GM19238 (cell line): ENCODE data around the gene TTC8.
A peak's percentile ranks its signal among the peaks of the same experiment; 100 is the strongest.
"Not testable (repeated sequence)": the region's sequence is repeated elsewhere in the genome, so short reads cannot be mapped to it uniquely, and the experiment has no call there.

ENCODE experiments used
- DNase-seq: peaks from one replicate; pipeline ENCODE4 v3.0.0; 2011; ENCODE audit warnings: low spot score; ENCODE audit not compliant: insufficient read length

Gene TTC8

DNA sequence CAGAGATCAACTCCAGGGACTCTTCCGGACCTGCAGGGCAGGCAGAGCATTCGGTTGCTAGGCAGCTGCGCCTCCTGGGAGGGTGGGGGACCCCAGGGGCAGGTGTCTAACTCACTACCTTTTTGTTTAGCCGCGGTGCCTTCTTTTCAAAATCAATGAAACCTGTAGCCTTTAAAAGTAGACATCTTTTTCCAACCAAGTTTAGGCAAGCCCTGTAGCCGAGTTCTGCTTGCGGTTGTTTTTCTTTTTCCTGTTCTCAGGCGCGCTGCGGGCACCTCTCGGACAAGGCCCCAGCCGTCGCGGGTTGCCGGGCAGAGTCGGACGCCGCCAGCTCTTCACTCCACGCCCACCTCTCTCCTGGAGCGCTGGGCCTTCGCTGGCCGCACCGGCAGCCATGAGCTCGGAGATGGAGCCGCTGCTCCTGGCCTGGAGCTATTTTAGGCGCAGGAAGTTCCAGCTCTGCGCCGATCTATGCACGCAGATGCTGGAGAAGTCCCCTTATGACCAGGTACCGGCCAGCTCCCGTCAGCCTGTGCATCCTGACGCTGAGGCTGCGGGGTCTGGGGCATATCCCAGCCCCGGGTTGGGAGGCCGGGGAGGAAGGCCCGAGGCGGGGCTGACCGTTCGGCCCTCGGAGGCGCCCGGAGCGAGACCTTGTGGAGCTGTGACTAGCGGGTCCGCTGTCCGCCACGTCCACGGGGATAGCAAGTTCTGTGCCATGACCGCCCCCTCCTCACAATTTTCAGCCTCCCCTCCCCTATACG is at the start of gene TTC8:
TTC8 (plus strand) TSS at position 338 of the 764 bp plus-strand sequence; CDS start at position 395, 57 bp downstream.
- peak; percentile 69 for DNase-seq

DNA sequence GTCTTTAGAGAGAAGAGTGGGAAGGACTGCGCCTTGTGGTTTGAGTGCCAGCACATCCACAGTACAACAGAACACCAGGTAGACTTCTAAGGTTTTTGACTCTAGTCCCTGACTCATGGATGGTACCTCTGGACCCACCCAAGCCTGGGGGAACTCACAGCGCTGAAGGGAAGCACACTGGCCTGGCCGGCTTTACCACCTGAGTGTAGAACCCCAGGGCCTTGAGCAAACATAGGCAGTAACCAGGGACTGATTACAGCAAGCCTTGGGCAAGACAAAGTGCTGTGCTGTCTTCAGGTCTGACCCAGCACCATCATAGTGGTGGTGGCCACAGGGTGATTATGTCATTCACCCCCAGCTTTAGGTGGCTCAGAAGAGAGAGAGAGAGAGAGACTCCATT is 48.9 kb upstream of the TTC8 start:
- no peak for DNase-seq

DNA sequence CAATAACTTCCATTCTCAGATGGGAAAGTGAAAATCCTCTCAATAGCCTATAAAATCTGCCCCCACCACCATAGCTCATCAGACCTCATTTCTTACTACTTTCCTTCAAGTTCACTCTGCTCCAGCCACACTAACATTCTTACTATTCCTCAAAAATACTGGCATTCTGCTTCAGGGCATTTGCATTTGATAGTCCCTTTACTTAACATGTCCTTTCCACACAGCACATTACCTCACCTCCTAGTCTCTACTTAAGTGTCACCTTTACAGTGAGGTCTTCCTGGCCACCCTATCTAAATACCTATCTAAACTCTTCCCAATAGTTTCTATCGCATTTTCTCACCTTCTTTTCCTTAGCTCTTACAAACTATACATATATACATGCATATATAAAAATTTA is 38.5 kb upstream of the TTC8 start:
- DNase-seq, result no peak

DNA sequence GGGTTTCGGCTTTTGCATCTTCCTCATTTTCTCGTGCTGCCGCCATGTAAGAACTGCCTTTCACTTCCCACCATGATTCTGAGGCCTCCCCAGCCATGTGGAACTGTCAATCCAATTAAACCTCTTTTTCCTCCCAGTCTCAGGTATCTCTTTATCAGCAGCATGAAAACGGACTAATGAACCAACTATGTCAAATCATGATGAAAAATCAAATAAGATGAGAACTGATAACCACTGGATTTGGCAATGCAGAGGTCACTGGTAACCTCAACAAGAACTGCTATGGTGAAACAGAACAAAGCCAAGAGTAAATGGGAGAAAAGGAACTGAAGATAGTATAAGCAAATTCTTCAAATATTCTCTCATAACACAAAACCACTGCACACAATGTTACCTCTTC is 37.7 kb upstream of the TTC8 start:
- DNase-seq, result no peak

DNA sequence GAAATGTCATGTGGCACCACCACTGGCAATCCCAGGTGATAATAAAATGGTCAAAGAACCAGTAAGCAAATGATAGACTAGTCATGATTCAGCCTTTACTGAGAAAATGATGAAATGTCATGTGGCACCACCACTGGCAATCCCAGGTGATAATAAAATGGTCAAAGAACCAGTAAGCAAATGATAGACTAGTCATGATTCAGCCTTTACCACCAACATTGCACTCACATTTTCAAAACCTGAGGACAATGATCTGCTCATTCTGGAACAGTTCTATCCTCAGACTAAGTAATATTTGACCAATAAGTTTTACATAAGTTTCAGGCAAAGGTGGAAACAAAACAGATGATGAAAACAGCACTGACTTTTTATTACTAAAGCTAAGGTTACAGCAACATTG is 34.9 kb upstream of the TTC8 start:
- DNase-seq, result not testable (repeated sequence)

DNA sequence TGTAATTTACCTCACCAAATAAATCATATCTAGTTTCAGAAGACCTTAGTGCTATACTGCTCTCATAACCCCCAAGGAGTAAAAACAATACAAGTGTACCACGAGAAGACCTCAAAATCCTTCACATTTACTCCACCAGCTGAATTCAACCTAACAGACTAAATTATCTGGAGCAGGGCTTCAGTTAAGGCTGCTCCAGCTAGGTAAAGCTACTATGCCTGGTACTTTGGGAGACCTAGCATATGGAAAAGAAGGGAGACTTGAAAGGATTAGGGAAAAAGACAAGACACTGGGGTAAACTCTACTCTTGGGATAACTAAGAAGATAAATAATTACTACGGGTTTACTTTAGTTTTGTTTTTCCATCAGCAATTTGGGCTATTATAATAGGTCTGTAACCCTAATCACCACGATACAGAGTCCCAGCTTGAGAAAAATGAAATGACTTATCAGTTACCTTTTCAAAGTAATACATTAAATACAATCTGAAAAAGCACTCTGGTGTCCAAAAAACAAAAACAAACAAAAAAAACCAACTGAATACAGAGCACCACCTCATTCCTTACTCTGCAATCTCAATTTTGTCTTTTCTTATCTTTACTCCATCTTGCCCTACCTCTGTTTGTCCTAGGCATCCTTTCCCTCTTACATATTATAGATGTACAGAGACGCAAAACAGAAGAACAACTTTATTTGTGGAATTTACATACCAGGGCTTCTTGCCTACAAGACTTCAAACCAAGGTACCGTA is 33.8 kb upstream of the TTC8 start:
- DNase-seq, result no peak

DNA sequence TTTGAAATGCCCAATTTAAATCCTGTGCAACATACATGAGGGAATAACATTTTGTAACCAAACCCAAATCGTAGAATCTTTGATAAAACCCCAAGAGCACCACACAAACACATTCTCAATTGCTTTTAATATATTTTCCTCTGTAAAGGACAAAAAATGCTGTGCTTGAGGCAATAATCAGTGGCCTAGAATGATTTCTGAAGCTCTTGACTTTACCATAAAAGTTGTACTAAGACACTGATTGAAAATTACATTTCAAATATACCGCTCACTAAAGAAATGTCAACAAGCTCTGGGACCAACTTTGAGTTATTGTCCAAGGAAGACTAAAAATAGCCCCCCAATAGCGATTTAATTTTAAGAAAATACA is 33.2 kb upstream of the TTC8 start:
- no peak for DNase-seq

DNA sequence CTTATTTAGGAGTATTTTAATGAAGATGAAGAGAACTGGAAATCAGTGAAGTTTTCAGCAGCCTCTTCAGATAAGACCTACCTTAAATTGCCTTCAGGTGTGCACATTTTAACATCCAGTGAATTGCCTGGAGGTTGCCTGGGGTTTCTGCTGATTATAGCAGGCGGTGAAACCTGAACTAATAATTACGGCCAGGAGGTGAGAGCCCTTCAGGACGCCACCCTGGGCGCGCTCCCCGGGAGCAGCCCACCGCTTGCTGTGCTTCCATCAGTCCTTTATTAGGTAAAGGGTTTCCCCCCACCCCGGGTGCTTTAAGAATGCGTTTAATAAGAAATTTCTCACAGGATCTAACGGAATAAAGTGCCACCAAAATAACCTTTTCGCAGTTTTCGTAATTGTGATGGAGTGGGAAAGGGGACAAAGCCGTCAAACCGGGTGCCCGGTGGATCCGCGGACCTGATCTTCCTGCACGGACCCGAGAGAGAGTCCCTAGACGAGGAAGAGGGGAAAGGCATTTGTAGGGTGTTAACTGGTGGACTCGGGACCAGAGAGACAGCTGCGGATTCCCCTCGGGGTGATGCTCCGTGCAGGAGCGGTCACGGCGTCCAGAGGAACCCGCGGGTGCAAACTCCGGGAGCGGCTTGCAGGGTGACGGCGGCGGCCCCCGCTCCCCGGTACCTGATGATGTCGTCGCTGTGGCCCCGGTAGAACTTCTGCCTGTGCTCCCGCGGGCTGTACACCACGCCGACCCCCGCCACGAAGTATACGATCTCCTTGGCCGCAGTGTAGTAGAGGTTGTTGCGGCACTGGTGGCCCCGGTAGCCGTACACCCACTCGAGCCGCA is 32.6 kb upstream of the TTC8 start:
- DNase-seq, result peak; percentile 2

DNA sequence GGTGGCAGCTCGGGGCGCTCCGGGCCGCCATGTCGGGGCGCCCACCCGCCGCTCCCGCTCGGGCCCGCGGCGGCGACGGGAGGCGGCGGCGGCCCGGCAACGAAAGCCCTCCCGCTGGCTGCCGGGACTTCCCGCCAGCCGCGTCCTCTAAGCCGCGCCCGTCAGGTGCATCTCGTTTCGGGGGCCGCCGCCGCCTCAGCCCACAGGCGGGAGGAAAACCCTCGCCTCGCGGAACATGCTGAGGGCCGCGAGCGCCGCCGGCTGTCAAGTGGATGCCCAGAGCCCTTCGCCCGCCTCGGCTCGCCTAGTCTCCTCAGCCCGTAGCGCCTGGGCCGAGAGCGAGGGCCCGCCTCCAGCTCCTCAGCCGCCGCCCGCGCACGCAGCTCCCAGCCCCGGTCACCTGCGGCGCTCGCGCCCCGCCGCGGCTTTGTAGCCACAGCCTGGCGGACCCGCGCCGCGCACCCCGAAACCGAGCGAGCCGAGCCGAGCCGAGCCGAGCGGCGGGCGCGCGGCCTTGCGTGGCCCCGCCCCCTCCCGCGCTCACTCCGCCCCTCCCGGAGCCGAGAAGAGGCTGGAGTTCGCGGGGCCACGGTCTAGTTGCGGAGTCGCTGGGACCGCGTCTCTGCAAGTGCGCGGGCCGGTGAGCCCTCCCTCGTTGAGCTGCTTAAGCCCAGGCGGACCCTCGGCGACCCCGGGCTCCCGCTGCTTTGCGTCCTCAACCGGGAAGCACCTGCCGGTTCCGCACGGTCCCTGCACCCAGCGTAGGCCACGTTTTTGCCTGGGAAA is 31.8 kb upstream of the TTC8 start, which contains the start of gene EML5:
EML5 (minus strand) TSS at position 481 of the 786 bp plus-strand sequence; CDS start at position 31, 450 bp downstream.
- peak; percentile 52 for DNase-seq

DNA sequence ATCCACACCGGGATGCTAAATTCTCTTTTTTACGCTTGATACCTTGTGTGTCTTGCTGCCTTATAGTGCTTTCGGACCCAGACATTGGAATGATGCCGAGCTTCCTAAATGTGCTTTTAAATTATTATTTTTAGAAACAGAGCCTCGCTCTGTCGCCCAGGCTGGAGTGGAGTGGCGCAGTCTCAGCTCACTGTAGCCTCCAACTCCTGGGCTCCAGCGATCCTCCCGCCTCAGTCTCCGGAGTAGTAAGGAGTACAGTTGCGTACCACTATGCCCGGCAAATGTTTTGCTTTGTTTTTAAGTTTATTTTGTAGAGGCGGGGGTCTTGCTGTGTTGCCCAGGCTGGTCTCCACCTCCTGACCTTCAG is 31.2 kb upstream of the TTC8 start:
- no peak for DNase-seq

DNA sequence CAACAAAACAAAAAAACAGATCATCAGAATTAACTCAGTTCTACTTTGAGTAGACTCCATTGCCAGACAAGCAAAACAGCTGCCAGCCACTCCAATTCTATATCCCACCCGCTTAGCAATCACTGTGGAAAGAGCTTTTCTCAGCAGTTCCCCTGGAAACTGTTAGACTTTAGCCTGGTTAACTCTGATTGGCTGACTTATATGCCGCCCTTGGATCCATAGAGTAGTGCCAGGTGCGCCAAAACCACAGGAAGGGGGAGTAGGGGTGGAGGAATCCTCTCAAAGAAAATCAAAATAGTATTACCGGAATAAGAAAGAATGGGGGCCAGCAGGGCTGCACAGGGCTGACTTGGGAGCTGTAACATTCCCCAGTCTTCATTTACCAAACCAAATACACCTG is 26.3 kb upstream of the TTC8 start:
- DNase-seq, result no peak

DNA sequence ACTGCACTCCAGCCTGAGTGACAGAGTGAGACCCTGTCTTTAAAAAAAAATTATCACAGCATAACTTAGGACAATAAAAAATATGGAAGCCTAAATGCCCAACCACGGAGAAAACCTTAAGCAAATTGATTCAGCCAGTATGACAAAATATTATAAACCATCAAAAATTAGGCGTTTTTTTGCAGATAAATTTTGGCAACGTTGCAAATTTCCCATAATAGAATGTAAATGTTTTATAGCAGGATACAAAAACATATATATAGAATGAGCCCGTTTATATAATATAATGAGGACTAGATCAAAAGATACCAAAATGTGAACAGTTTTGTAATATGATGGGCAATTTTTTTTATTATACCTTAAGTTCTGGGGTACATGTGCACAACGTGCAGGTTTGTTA is 24.9 kb upstream of the TTC8 start:
- DNase-seq, result no peak

DNA sequence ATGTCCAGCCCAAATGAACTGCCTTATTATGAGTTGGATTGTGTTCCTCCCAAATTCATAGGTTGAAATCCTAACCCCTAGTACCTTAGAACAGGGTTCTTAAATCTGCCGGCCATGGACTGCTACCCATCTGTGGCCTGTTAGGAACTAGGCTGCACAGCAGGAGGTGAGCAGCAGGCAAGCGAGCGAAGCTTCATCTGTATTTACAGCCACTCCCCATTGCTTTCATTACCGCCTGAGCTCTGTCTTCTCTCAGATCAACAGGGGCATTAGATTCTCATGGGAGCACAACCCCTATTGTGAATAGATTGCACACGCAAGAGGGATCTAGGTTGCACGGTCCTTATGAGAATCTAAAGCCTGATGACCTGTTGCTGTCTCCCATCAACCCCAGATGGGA is 21.9 kb upstream of the TTC8 start:
- DNase-seq, result no peak

DNA sequence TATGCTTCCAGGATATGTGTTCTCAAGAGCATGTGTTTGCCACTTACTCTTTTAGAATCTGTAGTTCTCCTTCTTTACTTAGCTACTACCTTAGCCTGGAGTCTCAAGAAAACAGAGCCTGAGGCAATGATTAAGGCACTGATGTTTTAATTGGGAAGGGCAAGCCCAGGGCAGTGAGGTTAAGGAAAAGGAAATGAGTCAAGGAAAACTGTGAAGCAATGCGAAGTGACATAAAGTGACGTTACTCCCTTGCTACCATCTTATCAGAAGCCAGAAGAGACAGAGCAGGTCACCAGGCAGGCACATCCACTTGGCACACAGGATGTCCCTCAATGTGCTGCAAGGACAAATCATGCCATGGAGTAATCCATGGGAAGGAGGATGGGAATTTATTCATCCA is 20.4 kb upstream of the TTC8 start:
- DNase-seq, result no peak

DNA sequence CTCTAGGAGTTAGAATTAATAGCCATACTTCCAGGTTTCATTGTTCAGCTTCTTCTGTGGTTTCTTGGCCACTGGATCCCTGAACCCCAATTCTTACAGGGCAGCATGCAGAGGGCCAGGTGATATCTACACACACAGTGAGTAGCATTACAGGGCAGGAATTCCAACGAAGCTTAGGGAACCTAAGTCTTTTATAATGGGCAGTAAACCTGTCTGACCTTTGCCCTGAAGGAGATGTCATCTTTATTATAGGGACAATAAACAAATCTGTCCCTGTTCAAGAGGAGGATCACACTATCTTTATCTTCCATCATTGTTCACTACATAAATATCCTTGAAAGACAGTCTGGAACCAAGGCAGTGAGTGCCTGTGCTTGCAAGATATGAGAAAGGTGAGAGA is 20.0 kb upstream of the TTC8 start:
- no peak for DNase-seq

DNA sequence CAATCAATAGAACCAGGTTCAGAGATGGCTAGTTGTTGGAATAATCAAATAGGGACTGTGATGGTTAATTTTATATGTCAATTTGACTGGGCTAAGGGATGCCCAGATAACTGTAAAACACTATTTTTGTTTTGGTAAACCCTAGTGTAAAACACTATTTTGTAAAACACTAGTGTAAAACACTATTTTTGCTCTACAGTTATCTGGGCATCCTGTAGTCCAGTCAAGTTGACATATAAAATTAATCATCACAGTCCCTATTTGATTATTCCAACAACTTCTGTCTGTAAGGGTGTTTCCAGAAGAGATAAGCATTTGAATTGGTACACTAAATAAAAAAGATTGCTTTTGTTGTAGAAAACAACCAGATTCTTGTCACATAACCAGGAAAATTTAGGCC is 16.1 kb upstream of the TTC8 start:
- no peak for DNase-seq

DNA sequence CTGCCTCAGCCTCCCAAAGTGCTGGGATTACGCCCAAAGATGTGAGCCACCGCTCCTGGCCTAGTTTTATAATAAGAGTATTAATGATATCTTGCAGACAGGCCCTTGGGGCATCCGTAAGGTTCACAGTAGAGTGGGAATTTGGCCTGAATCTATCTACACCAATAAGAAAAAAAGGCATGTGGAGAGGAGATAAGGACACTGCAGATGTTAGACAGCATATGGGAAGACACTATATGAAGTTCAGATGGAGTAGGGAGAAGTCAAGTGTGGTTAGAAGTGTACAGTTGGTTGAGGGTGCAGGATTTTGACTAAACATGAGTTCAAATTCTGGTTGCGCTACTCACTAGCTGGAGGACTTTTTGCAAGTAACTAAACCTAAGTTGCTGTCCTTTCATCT is 8.5 kb upstream of the TTC8 start:
- no peak for DNase-seq

DNA sequence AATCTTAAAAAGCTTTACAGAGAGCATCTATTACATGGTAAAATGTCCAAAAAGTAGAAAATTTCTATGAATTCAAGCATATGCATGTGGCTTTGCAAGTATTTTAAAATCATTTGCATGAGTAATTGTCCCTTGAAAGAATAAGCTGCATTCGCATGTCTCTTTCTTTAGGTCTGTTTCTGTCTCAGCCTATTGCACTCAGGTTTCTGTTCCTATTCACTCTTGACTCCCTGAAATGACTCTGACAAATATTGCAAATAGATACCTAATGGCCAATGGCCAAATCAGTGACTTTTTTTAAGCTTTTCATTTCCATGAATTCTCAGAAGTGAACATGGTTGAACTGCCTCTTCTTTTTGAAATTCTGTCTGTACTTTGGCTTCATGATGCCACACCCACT is 6.4 kb upstream of the TTC8 start:
- DNase-seq, result no peak

DNA sequence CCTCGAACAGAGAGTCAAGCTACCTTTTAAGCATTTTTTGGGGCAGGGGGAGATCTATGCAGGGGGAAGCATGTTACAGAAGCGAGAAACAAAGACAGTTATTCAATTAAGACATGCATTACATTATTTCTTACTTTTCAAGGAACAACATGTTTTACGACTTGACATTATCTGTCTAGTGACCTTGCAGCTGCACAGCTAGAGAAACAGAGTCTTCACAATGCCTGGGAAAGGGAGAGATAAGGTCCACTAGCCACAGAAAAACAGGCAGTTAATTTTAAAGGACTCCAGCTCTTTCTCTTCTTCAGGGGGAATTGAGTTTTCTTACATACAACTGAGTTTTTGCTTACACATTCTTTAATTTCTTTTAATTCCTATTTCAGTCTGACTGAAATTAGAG is 4.8 kb upstream of the TTC8 start:
- DNase-seq, result not testable (repeated sequence)

DNA sequence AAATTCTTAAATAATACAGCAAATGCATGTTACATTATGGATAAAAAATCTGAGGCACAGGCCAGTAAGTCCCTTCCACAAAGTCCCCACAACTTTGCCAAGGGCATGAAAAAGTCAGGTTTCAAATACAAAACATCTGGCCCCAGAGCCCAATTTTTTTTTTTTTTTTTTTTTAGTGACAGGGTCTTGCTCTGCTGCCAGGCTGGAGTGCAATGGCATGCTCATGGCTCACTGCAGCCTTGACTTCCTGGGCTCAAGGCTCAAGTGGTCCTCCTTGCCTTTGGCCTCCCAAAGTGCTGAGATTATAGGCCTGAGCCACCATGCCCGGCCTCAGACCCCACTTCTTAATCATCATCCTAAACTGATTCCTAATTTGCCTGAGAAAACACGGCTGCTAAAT is 3.1 kb upstream of the TTC8 start:
- DNase-seq, result no peak

DNA sequence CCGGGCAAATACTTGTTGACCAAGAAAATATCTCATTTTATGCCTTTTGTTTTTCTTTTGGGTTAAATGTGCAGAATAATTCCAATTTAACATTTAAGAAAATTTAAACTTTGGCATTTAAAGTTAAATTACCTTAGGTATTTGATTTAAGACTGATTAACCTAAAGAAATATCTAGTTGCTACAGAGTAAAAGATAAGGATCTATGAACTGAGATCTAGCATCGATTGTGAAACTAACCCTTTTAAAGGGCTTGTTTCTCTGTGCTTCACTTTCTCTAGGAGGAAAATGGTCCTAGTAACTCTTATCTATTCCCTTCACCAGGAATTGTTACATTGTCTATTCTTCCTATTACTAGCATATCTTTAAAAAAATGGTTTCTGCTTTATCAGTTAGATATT is 2.6 kb upstream of the TTC8 start:
- no peak for DNase-seq
